ENCODE data around the gene NEUROD2.
A peak's percentile ranks its signal among the peaks of the same experiment; 100 is the strongest.

The NEUROD2 gene

GRCh38 chr17:39607851-39608130 lies at the start of gene NEUROD2:
Gene NEUROD2 (minus strand): TSS chr17:39607920. CDS start chr17:39606599, 1,321 bp downstream.
- peaks cover 11% of the 10 kb centered on the region for H3K4me1 ChIP-seq (ENCODE audit: insufficient read depth, low read length)
- peak within 1 kb of the TSS in 1 of 2 donors; percentile 20 for H3K4me3 ChIP-seq (ENCODE audit: low read depth in 1 of 2, low read length in 2 of 2)
- H3K36me3 ChIP-seq (ENCODE audit: insufficient read depth, low read length): no peaks in the 10 kb centered on the region
- no peaks in the 10 kb centered on the region for H3K9me3 ChIP-seq (ENCODE audit: low read length)
- peaks cover 38 to 76% of the 10 kb centered on the region in 2 donors for H3K27me3 ChIP-seq (ENCODE audit: control insufficient read depth in 1 of 2, insufficient read depth in 2 of 2, low read length in 2 of 2)
- no peak within 1 kb of the TSS for H3K9ac ChIP-seq (ENCODE audit: low read length)
- no peak within 1 kb of the TSS for H3K27ac ChIP-seq (ENCODE audit: low read depth, low read length)

DNA sequence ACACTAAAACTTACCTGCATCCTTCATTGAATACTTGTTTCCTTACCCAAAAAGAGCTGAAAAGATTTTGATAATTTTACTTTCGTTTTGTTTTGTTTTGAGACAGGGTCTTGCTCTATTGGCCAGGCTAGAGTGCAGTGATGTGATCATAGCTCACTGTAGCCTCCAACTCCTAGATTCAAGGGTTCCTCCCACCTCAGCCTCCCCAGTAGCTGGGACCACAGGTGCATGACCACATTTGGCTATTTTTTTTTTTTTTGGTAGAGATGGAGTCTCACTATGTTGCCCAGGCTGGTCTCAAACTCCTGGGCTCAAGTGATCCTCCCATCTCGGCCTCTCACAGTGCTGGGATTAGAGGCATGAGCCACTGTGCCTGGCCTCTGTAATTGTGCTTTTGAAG lies 47.4 kb upstream of the NEUROD2 start:
- no peak overlapping the region for H3K27ac ChIP-seq (ENCODE audit: low read depth, low read length)
- H3K4me3 ChIP-seq (ENCODE audit: low read depth in 1 of 2, low read length in 2 of 2): no peak overlapping the region
- no peaks in the 10 kb centered on the region for H3K9me3 ChIP-seq (ENCODE audit: low read length)
- H3K4me1 ChIP-seq (ENCODE audit: insufficient read depth, low read length): no peaks in the 10 kb centered on the region
- H3K27me3 ChIP-seq (ENCODE audit: control insufficient read depth in 1 of 2, insufficient read depth in 2 of 2, low read length in 2 of 2): no peaks in the 10 kb centered on the region
- H3K36me3 ChIP-seq (ENCODE audit: insufficient read depth, low read length): peaks cover 13% of the 10 kb centered on the region
- H3K9ac ChIP-seq (ENCODE audit: low read length): no peak overlapping the region

GRCh38 chr17:39653662-39654331 lies 46.1 kb upstream of the NEUROD2 start:
- Histone ChIP-seq H3K27ac (ENCODE audit: low read depth, low read length) (no peak overlapping the region), H3K4me1 (ENCODE audit: insufficient read depth, low read length) (no peaks in the 10 kb centered on the region), H3K9me3 (ENCODE audit: low read length) (no peaks in the 10 kb centered on the region), H3K36me3 (ENCODE audit: insufficient read depth, low read length) (peaks cover 9% of the 10 kb centered on the region), H3K27me3 (ENCODE audit: control insufficient read depth in 1 of 2, insufficient read depth in 2 of 2, low read length in 2 of 2) (no peaks in the 10 kb centered on the region), H3K4me3 (ENCODE audit: low read depth in 1 of 2, low read length in 2 of 2) (no peak overlapping the region), H3K9ac (ENCODE audit: low read length) (no peak overlapping the region)

GRCh38 chr17:39653316-39653661 lies 45.6 kb upstream of the NEUROD2 start:
- no peak overlapping the region for H3K27ac ChIP-seq (ENCODE audit: low read depth, low read length)
- no peak overlapping the region for H3K4me3 ChIP-seq (ENCODE audit: low read depth in 1 of 2, low read length in 2 of 2)
- H3K4me1 ChIP-seq (ENCODE audit: insufficient read depth, low read length): no peaks in the 10 kb centered on the region
- peaks cover 8% of the 10 kb centered on the region for H3K36me3 ChIP-seq (ENCODE audit: insufficient read depth, low read length)
- H3K9ac ChIP-seq (ENCODE audit: low read length): no peak overlapping the region
- H3K9me3 ChIP-seq (ENCODE audit: low read length): no peaks in the 10 kb centered on the region
- H3K27me3 ChIP-seq (ENCODE audit: control insufficient read depth in 1 of 2, insufficient read depth in 2 of 2, low read length in 2 of 2): no peaks in the 10 kb centered on the region

GRCh38 chr17:39652587-39653315 lies 45.0 kb upstream of the NEUROD2 start:
- Histone ChIP-seq H3K27me3 (ENCODE audit: control insufficient read depth in 1 of 2, insufficient read depth in 2 of 2, low read length in 2 of 2) (no peaks in the 10 kb centered on the region), H3K36me3 (ENCODE audit: insufficient read depth, low read length) (peaks cover 2% of the 10 kb centered on the region), H3K9me3 (ENCODE audit: low read length) (no peaks in the 10 kb centered on the region), H3K4me1 (ENCODE audit: insufficient read depth, low read length) (no peaks in the 10 kb centered on the region), H3K9ac (ENCODE audit: low read length) (no peak overlapping the region), H3K27ac (ENCODE audit: low read depth, low read length) (no peak overlapping the region), H3K4me3 (ENCODE audit: low read depth in 1 of 2, low read length in 2 of 2) (no peak overlapping the region)

GRCh38 chr17:39651923-39652586 lies 44.3 kb upstream of the NEUROD2 start:
- Histone ChIP-seq H3K36me3 (ENCODE audit: insufficient read depth, low read length) (no peaks in the 10 kb centered on the region), H3K4me3 (ENCODE audit: low read depth in 1 of 2, low read length in 2 of 2) (no peak overlapping the region), H3K27ac (ENCODE audit: low read depth, low read length) (no peak overlapping the region), H3K9me3 (ENCODE audit: low read length) (no peaks in the 10 kb centered on the region), H3K9ac (ENCODE audit: low read length) (no peak overlapping the region), H3K4me1 (ENCODE audit: insufficient read depth, low read length) (no peaks in the 10 kb centered on the region), H3K27me3 (ENCODE audit: control insufficient read depth in 1 of 2, insufficient read depth in 2 of 2, low read length in 2 of 2) (no peaks in the 10 kb centered on the region)

DNA sequence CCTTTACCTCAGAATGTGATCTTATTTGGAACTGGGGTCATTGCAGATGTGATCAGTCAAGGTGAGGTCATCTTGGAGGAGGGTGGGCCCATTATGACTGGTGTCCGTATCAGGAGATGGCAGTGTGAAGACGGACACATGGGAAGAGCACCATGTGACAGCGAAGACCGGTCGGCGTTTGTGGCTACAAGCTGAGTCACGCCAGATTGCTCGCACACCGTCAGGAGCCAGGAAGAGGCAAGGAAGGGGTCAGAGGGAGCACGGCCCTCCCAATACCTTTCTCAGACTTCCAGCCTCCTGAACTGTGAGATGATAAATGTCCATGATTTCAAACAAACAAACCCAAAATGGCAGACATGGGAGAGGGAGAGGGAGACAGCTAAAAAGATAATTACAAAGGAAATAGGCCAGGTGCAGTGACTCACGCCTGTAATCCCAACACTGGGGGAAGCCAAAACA lies 42.4 kb upstream of the NEUROD2 start:
- H3K27ac ChIP-seq (ENCODE audit: low read depth, low read length): no peak overlapping the region
- H3K9me3 ChIP-seq (ENCODE audit: low read length): no peaks in the 10 kb centered on the region

DNA sequence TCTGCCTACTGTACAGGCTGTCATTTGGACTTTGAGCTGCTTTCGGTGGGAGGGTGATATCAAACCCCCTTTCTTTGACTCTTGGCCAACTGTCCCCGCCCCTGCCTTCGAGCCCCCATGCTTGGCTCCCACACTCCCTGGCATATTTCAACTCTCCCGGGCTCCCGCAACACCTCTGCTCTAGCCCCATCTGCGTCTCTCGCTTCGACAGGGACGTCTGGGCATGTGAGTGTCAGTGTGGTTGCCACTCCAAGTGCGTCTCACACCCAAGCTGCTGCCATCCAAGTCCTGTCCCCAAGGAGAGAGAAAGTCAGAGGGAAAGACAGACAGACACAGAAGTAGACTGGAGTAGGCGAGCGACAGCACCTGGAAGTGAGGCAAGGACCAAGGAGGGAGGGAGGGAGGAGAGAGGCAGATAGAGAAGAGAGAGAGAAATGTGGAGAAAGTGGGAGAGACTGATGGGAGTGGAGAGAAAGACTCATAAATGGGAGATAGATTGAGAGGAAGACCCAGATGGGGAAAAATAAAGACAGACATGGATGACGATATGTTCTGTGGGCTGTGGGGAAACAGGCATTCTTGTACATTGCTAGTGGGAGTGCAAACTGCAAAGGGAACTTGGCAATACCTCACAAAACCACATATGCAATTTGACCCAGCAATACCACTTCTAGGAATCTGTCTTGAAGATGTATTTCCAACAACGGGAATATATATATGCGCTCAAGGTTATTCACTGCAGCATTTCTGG lies 41.1 kb upstream of the NEUROD2 start:
- H3K4me3 ChIP-seq (ENCODE audit: low read depth in 1 of 2, low read length in 2 of 2): no peak overlapping the region
- no peaks in the 10 kb centered on the region for H3K36me3 ChIP-seq (ENCODE audit: insufficient read depth, low read length)
- no peaks in the 10 kb centered on the region for H3K4me1 ChIP-seq (ENCODE audit: insufficient read depth, low read length)
- no peaks in the 10 kb centered on the region for H3K9me3 ChIP-seq (ENCODE audit: low read length)
- no peak overlapping the region for H3K9ac ChIP-seq (ENCODE audit: low read length)
- no peak overlapping the region for H3K27ac ChIP-seq (ENCODE audit: low read depth, low read length)
- no peaks in the 10 kb centered on the region for H3K27me3 ChIP-seq (ENCODE audit: control insufficient read depth in 1 of 2, insufficient read depth in 2 of 2, low read length in 2 of 2)

More for the DNA sequence above, 42.4 kb upstream of the NEUROD2 start:
- H3K36me3 ChIP-seq (ENCODE audit: insufficient read depth, low read length): no peaks in the 10 kb centered on the region
- no peak overlapping the region for H3K4me3 ChIP-seq (ENCODE audit: low read depth in 1 of 2, low read length in 2 of 2)
- H3K27me3 ChIP-seq (ENCODE audit: control insufficient read depth in 1 of 2, insufficient read depth in 2 of 2, low read length in 2 of 2): no peaks in the 10 kb centered on the region
- H3K9ac ChIP-seq (ENCODE audit: low read length): no peak overlapping the region
- H3K4me1 ChIP-seq (ENCODE audit: insufficient read depth, low read length): no peaks in the 10 kb centered on the region

DNA sequence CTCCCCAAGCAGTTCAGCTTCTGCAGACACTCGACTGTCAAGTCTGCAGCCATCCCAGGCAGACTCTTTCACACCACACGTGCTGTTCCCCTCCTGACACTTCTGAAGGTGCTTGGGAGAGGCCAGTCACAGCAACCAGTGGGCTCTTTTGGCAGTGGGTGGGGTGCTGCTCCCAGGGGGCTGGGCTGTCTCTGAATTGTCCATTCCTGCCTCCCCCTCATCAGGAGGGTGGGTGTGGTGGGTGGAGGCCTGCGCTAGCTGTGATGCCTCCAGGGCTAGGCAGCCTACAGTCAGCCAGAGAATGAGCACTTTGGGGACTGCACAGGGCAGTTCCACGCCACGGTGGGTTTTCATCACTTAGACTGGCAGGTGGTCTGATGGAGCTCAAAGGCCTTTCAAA lies 39.5 kb upstream of the NEUROD2 start:
- H3K27me3 ChIP-seq (ENCODE audit: control insufficient read depth in 1 of 2, insufficient read depth in 2 of 2, low read length in 2 of 2): no peaks in the 10 kb centered on the region
- no peaks in the 10 kb centered on the region for H3K9me3 ChIP-seq (ENCODE audit: low read length)
- no peaks in the 10 kb centered on the region for H3K4me1 ChIP-seq (ENCODE audit: insufficient read depth, low read length)
- H3K9ac ChIP-seq (ENCODE audit: low read length): no peak overlapping the region
- H3K4me3 ChIP-seq (ENCODE audit: low read depth in 1 of 2, low read length in 2 of 2): no peak overlapping the region
- H3K36me3 ChIP-seq (ENCODE audit: insufficient read depth, low read length): no peaks in the 10 kb centered on the region
- H3K27ac ChIP-seq (ENCODE audit: low read depth, low read length): no peak overlapping the region

- Histone ChIP-seq H3K4me1 (ENCODE audit: insufficient read depth, low read length) (peaks cover 16% of the 10 kb centered on the region), H3K36me3 (ENCODE audit: insufficient read depth, low read length) (no peaks in the 10 kb centered on the region), H3K27ac (ENCODE audit: low read depth, low read length) (no peak overlapping the region), H3K27me3 (ENCODE audit: control insufficient read depth in 1 of 2, insufficient read depth in 2 of 2, low read length in 2 of 2) (no peaks in the 10 kb centered on the region), H3K9me3 (ENCODE audit: low read length) (no peaks in the 10 kb centered on the region), H3K4me3 (ENCODE audit: low read depth in 1 of 2, low read length in 2 of 2) (no peak overlapping the region), H3K9ac (ENCODE audit: low read length) (no peak overlapping the region)
These were observed 35.6 kb upstream of the NEUROD2 start for GRCh38 chr17:39643271-39643670.

- Histone ChIP-seq H3K4me3 (ENCODE audit: low read depth in 1 of 2, low read length in 2 of 2) (no peak overlapping the region), H3K4me1 (ENCODE audit: insufficient read depth, low read length) (peaks cover 24% of the 10 kb centered on the region), H3K9me3 (ENCODE audit: low read length) (no peaks in the 10 kb centered on the region), H3K27ac (ENCODE audit: low read depth, low read length) (no peak overlapping the region), H3K27me3 (ENCODE audit: control insufficient read depth in 1 of 2, insufficient read depth in 2 of 2, low read length in 2 of 2) (no peaks in the 10 kb centered on the region), H3K9ac (ENCODE audit: low read length) (no peak overlapping the region), H3K36me3 (ENCODE audit: insufficient read depth, low read length) (no peaks in the 10 kb centered on the region)
These were observed 34.8 kb upstream of the NEUROD2 start for GRCh38 chr17:39642291-39643074.

All from muscle layer of colon (tissue), 2 donors.